Measurements from ENCODE around the gene MVP.
"Not testable (repeated sequence)": the region's sequence is repeated elsewhere in the genome, so short reads cannot be mapped to it uniquely, and the experiment has no call there.

DNA sequence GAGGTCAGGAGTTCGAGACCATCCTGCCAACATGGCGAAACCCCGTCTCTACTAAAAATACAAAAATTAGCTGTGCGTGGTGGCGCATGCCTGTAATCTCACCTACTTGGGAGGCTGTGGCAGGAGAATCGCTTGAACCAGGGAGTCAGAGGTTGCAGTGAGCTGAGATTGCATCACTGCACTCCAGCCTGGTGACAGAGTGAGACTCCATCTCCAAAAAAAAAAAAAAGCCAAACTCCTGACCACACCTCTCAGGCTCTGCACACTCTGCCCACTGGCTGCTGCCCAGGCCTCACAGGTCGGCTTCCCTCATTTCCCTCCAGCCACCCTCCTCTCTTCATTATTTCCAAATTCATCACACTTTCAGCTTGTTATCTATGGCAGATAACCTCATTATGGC is 47.9 kb upstream of the MVP start:
- TF ChIP-seq, protein P1, sequence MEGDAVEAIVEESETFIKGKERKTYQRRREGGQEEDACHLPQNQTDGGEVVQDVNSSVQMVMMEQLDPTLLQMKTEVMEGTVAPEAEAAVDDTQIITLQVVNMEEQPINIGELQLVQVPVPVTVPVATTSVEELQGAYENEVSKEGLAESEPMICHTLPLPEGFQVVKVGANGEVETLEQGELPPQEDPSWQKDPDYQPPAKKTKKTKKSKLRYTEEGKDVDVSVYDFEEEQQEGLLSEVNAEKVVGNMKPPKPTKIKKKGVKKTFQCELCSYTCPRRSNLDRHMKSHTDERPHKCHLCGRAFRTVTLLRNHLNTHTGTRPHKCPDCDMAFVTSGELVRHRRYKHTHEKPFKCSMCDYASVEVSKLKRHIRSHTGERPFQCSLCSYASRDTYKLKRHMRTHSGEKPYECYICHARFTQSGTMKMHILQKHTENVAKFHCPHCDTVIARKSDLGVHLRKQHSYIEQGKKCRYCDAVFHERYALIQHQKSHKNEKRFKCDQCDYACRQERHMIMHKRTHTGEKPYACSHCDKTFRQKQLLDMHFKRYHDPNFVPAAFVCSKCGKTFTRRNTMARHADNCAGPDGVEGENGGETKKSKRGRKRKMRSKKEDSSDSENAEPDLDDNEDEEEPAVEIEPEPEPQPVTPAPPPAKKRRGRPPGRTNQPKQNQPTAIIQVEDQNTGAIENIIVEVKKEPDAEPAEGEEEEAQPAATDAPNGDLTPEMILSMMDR (IDR thresholded peaks at IDR 0.05 in 2 of 3, conservative IDR thresholded peaks at IDR 0.05 in 1 of 3; ENCODE audit: borderline replicate concordance in 1 of 3, insufficient read depth in 1 of 3, low read depth in 2 of 3, low read length in 2 of 3), result not testable (repeated sequence)
- TF ChIP-seq POLR2A (IDR thresholded peaks at IDR 0.05; ENCODE audit: borderline replicate concordance, extremely low read depth, insufficient read depth, insufficient read length); CBX3 (IDR thresholded peaks at IDR 0.05; ENCODE audit: low read depth); SP1 (IDR thresholded peaks at IDR 0.05; ENCODE audit: low read depth); EZH2 (IDR thresholded peaks at IDR 0.05); POLR2AphosphoS5 (IDR thresholded peaks at IDR 0.05; ENCODE audit: low read depth, low read length); ELF1 (IDR thresholded peaks at IDR 0.05; ENCODE audit: borderline replicate concordance, low read depth); CEBPB (IDR thresholded peaks at IDR 0.05; ENCODE audit: low read depth); YY1 (IDR thresholded peaks at IDR 0.05; ENCODE audit: extremely low read depth, insufficient replicate concordance, low read depth, low read length): not testable (repeated sequence)
- TF ChIP-seq, protein P2, sequence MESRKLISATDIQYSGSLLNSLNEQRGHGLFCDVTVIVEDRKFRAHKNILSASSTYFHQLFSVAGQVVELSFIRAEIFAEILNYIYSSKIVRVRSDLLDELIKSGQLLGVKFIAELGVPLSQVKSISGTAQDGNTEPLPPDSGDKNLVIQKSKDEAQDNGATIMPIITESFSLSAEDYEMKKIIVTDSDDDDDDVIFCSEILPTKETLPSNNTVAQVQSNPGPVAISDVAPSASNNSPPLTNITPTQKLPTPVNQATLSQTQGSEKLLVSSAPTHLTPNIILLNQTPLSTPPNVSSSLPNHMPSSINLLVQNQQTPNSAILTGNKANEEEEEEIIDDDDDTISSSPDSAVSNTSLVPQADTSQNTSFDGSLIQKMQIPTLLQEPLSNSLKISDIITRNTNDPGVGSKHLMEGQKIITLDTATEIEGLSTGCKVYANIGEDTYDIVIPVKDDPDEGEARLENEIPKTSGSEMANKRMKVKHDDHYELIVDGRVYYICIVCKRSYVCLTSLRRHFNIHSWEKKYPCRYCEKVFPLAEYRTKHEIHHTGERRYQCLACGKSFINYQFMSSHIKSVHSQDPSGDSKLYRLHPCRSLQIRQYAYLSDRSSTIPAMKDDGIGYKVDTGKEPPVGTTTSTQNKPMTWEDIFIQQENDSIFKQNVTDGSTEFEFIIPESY (IDR thresholded peaks at IDR 0.05; ENCODE audit: extremely low read depth, insufficient replicate concordance, low read length), result not testable (repeated sequence)
- TF ChIP-seq, protein P3, sequence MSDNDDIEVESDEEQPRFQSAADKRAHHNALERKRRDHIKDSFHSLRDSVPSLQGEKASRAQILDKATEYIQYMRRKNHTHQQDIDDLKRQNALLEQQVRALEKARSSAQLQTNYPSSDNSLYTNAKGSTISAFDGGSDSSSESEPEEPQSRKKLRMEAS (IDR thresholded peaks at IDR 0.05), result not testable (repeated sequence)
- TF ChIP-seq, protein P4, sequence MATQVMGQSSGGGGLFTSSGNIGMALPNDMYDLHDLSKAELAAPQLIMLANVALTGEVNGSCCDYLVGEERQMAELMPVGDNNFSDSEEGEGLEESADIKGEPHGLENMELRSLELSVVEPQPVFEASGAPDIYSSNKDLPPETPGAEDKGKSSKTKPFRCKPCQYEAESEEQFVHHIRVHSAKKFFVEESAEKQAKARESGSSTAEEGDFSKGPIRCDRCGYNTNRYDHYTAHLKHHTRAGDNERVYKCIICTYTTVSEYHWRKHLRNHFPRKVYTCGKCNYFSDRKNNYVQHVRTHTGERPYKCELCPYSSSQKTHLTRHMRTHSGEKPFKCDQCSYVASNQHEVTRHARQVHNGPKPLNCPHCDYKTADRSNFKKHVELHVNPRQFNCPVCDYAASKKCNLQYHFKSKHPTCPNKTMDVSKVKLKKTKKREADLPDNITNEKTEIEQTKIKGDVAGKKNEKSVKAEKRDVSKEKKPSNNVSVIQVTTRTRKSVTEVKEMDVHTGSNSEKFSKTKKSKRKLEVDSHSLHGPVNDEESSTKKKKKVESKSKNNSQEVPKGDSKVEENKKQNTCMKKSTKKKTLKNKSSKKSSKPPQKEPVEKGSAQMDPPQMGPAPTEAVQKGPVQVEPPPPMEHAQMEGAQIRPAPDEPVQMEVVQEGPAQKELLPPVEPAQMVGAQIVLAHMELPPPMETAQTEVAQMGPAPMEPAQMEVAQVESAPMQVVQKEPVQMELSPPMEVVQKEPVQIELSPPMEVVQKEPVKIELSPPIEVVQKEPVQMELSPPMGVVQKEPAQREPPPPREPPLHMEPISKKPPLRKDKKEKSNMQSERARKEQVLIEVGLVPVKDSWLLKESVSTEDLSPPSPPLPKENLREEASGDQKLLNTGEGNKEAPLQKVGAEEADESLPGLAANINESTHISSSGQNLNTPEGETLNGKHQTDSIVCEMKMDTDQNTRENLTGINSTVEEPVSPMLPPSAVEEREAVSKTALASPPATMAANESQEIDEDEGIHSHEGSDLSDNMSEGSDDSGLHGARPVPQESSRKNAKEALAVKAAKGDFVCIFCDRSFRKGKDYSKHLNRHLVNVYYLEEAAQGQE (IDR thresholded peaks at IDR 0.05; ENCODE audit: low read depth), result not testable (repeated sequence)

All from HCT116 (cell line).